Measurements from ENCODE around the gene AGFG1.

AGFG1 gene

DNA sequence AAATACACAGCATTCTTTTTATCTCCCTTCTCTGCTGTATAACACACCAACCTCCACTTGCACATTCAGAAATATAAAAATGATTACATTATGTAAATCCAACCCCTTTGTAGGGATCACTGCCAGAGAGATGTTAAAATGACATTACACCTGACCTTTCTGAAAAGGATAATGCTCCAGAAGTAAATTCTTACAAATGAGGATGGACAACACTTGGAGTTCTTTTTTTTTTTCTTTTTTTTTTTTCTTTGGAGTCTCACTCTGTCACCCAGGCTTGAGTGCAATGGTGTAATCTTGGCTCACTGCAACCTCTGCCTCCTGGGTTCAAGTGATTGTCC, 20.3 kb upstream of the AGFG1 start:
- no peak overlapping the region for H3K4me3 ChIP-seq (ENCODE audit: low read depth, low read length)
- TF ChIP-seq, protein P1, sequence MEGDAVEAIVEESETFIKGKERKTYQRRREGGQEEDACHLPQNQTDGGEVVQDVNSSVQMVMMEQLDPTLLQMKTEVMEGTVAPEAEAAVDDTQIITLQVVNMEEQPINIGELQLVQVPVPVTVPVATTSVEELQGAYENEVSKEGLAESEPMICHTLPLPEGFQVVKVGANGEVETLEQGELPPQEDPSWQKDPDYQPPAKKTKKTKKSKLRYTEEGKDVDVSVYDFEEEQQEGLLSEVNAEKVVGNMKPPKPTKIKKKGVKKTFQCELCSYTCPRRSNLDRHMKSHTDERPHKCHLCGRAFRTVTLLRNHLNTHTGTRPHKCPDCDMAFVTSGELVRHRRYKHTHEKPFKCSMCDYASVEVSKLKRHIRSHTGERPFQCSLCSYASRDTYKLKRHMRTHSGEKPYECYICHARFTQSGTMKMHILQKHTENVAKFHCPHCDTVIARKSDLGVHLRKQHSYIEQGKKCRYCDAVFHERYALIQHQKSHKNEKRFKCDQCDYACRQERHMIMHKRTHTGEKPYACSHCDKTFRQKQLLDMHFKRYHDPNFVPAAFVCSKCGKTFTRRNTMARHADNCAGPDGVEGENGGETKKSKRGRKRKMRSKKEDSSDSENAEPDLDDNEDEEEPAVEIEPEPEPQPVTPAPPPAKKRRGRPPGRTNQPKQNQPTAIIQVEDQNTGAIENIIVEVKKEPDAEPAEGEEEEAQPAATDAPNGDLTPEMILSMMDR (IDR thresholded peaks at IDR 0.05; ENCODE audit: low read depth, low read length): no peak
- DNase-seq (ENCODE audit: low read depth, low spot score): no peak
- in situ Hi-C loops (cut with HindIII; ENCODE audit: low sequenced_read_pairs): no loop called here

DNA sequence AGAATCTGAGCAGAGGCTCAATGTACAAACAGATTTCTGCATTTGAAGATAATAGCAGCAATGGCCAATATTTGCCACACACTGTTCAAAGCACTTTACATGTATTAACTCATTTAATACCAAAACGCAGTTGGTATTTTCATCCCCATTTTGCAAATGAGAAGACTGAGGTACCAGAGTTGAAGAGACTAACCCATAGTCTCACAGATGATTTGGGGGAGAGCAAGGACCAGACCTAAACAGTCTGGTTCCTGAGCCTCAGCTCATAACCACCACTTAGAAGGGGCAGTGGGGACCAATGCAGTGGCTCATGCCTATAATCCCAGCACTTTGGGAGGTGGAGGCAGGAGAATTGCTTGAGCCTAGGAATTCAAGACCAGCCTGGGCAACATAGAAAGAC, 18.1 kb upstream of the AGFG1 start:
- TF ChIP-seq, protein P1 (IDR thresholded peaks at IDR 0.05; ENCODE audit: low read depth, low read length): no peak
- DNase-seq (ENCODE audit: low read depth, low spot score): no peak
- in situ Hi-C loops (cut with HindIII; ENCODE audit: low sequenced_read_pairs): no loop called here
- H3K4me3 ChIP-seq (ENCODE audit: low read depth, low read length): no peak overlapping the region

DNA sequence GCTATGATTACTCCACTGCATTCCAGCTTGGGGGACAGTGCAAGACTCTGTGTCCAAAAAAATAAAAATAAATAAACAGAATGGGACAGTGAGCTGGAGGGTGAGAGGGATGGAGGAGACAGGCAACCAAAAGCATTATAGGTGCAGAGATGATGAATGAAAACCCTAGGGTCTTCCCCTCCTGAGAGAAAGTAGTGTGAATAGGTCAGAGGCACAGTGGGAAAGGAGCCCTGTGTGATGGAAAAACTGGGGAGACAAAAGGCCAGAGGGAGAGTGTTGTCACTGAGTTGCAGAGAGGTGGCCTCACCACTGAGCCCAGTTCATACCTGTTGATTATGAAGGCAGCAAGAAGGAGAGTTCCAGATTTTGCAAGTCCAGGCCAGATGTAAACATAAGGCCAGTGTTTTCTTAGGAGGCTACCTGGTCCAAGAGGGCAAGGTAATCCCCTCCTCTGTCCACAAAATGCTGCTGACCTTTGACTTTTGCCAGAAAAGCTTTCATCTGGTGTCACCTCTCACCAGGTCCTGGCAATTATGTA, 17.6 kb upstream of the AGFG1 start:
- TF ChIP-seq, protein P1 (IDR thresholded peaks at IDR 0.05; ENCODE audit: low read depth, low read length): no peak
- in situ Hi-C loops (cut with HindIII; ENCODE audit: low sequenced_read_pairs): no loop called here
- H3K4me3 ChIP-seq (ENCODE audit: low read depth, low read length): no peak overlapping the region
- no peak for DNase-seq (ENCODE audit: low read depth, low spot score)

GRCh38 chr2:227455200-227455599, 16.8 kb upstream of the AGFG1 start:
- no peak for DNase-seq (ENCODE audit: low read depth, low spot score)
- TF ChIP-seq, protein P1 (IDR thresholded peaks at IDR 0.05; ENCODE audit: low read depth, low read length): no peak
- H3K4me3 ChIP-seq (ENCODE audit: low read depth, low read length): no peak overlapping the region
- in situ Hi-C loops (cut with HindIII; ENCODE audit: low sequenced_read_pairs): no loop called here

- H3K4me3 ChIP-seq (ENCODE audit: low read depth, low read length): no peak overlapping the region
- TF ChIP-seq, protein P1 (IDR thresholded peaks at IDR 0.05; ENCODE audit: low read depth, low read length): no peak
- DNase-seq (ENCODE audit: low read depth, low spot score): no peak
- in situ Hi-C loops (cut with HindIII; ENCODE audit: low sequenced_read_pairs): no loop called here
These were observed 15.9 kb upstream of the AGFG1 start for GRCh38 chr2:227456102-227456501.

DNA sequence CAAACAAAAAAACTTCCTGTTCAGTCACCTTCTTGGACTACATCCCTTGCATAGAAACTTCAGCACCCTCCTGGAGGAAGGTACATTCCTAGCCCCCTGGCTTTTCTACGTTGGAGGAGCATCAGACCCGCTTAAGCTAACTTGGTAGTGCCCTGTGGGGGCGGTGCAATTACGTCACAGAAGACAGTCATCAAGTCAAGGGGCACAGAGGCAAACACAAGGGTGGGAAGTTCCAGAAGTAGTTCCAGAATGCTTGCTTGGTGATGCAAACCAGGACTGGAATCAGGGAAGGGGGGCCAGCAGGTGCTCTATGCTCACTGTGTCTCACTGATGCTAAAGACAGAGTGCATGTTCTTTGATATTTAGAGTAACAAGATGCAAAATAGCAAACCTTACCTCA, 15.2 kb upstream of the AGFG1 start:
- in situ Hi-C loops (cut with HindIII; ENCODE audit: low sequenced_read_pairs): no loop called here
- TF ChIP-seq, protein P1 (IDR thresholded peaks at IDR 0.05; ENCODE audit: low read depth, low read length): no peak
- H3K4me3 ChIP-seq (ENCODE audit: low read depth, low read length): no peak overlapping the region
- no peak for DNase-seq (ENCODE audit: low read depth, low spot score)

- TF ChIP-seq, protein P1 (IDR thresholded peaks at IDR 0.05; ENCODE audit: low read depth, low read length): no peak
- peak; percentile 85 for DNase-seq (ENCODE audit: low read depth, low spot score)
- in situ Hi-C loops (cut with HindIII; ENCODE audit: low sequenced_read_pairs): no loop called here
- H3K4me3 ChIP-seq (ENCODE audit: low read depth, low read length): no peak overlapping the region
These were observed 11.9 kb upstream of the AGFG1 start for GRCh38 chr2:227460070-227460485.

Data from astrocyte of the spinal cord (primary cell).